CD4-positive, alpha-beta T cell treated with Interferon gamma for 1 hour (primary cell): ENCODE results near the gene HS2ST1.
"Not testable (repeated sequence)": the region's sequence is repeated elsewhere in the genome, so short reads cannot be mapped to it uniquely, and the experiment has no call there.

ENCODE experiments used
- DNase-seq: peaks from one replicate; pipeline ENCODE4 v3.0.0-alpha.2; 2020

HS2ST1 gene

DNA sequence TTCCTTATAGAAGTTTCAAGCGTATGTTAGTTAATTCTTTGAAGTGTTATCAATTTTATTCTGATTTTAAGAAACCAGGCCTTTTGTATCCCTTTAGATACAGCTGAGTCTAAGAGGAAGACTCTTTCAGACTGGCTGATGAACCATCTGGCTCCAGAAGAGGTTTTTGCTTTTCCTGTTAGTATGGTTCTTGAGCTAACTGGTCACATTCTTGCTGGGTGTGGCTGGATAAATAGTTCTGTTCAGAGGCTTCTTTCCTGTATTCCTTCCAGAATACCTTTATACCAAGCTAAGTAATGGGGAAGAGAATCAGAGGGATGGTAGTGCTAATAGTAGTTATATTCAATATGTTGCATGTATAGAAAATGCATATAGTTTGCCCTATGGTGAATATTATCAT is 12.4 kb downstream of the HS2ST1 start:
- DNase-seq, result no peak

DNA sequence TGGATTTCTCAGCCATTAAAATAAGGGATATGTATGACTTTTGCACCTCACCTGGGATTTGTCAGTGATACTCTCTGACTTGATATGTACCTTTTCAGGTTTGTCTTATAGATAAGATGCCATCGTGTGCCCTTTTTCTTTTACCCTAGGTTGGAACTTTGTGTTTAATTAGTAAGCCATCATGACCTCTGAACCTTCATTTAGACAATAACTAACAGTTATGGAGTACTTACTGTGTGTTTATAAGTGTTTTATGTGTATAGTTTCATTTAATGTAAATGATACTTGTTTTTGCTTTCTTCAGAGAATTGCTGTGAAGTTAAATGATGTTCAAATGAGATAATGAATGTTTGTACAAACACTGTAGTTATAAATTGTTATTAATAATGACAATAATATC is 14.4 kb downstream of the HS2ST1 start:
- no peak for DNase-seq

GRCh38 chr1:86933051-86933450 is 18.6 kb downstream of the HS2ST1 start:
- no peak for DNase-seq

GRCh38 chr1:86933562-86934377 is 19.3 kb downstream of the HS2ST1 start:
- no peak for DNase-seq

- no peak for DNase-seq
Observed at GRCh38 chr1:86938450-86938849, 24.0 kb downstream of the HS2ST1 start.

GRCh38 chr1:86938855-86939254 is 24.4 kb downstream of the HS2ST1 start:
- no peak for DNase-seq

DNA sequence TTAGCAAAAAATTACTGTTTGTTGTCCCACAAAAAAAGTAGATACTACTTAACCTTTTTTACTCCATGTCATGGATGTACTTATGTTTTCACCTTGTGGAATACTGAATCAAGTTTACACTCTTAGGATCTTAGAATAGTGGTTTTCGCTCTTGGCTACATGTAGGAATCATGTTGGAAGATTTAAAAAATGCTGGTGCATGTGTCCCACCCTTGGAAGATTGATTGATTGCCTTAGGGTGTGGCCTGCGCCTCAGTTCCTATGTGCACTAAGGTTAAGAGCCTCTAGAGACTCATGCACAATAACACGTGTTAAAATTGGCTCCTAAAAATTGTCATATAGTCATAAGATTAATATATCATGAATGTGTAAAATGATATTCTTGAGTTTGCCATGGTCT is 25.0 kb downstream of the HS2ST1 start:
- no peak for DNase-seq

GRCh38 chr1:86940599-86940998 is 26.2 kb downstream of the HS2ST1 start:
- DNase-seq, result no peak

- no peak for DNase-seq
Observed at GRCh38 chr1:86942042-86942441, 27.6 kb downstream of the HS2ST1 start.

DNA sequence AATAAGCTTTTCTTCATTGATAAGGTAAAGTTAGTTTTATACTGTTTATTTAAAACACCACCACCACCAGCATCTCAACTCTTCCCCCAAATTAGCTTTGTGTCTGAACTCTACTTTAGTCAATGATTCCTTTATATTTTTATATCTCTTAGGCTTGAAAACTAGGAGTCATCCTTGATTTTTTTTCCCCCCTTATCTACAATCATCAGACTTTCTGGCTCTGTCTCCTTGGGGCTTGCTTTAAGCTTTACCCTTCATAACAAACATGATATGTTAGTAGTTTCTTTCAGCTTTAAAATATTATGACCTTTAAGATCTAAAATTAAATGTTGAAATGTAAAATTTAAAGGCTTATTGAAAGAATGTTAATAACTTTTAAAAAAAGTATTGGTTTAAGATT is 28.3 kb downstream of the HS2ST1 start:
- DNase-seq, result no peak

GRCh38 chr1:86948212-86948611 is 33.8 kb downstream of the HS2ST1 start:
- DNase-seq, result no peak

DNA sequence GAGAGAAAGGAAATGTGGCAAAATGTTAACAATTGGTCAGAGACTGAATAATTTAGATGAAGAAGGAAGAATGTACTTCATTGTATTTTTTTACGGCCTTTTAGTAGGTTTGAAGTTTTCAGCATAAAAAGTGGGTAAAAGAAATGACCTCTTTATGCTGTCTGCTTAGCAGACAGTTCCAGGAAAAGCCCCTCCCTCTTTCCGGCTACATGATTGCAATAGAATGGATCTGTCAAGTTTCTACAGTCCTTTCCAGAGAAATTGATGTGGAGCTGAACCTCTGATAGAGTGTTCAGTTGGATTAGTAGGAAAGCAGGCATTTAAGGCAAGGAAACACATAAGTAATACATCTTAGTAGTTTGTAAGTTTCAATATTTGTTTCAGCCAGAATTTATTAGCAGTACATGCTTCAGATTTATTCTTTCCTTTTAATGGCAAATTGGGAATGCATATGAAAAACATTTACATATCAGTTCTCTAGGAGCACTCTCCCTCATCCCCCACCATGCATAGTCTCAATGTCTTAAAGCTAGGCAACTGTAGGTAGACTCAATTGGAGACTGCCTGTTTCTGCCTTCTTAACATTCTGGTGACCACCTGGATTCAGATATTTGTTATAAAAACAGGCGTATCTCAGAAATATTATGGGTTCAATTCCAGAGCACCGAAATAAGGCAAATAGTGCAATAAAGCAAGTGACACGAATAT is 36.4 kb downstream of the HS2ST1 start:
- no peak for DNase-seq

GRCh38 chr1:86951430-86951829 is 37.0 kb downstream of the HS2ST1 start:
- DNase-seq, result no peak

- DNase-seq, result no peak
Observed at GRCh38 chr1:86953167-86953566, 38.7 kb downstream of the HS2ST1 start.

DNA sequence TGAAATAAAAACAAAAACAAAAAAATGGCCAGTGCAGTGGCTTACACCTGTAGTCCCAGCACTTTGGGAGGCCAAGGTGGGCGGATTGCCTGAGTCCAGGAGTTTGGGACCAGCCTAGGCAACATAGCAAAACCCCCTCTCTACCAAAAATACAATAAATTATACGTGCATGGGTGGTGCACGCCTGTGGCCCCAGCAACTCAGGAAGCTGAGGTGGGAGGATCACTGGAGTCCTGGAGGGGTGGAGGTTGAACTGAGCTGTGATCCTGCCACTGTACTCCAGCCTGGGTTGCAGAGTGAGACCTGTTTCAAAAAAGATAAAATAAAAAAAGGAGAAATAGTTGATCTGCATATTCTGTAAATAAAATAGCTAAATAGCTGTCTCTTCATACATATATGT is 41.2 kb downstream of the HS2ST1 start:
- no peak for DNase-seq

DNA sequence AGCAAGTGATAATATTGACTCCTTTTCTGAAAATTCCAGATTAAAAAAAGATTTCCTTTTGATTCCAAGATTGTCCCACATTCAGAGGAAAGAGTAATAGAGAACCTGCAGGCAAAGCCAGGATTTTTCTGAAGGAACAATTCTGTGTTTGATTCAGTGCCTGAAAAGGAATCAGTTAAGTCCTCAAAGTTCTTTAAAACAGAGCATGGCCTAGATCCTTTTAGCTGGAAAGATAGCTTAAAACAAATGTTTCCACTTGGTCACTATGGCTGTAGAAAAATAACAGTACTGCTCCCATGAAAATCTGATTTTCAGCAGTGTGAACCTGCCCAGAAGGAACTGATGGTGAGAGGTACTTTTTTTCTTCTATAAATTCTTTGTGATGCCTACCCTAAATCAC is 41.8 kb downstream of the HS2ST1 start:
- no peak for DNase-seq

DNA sequence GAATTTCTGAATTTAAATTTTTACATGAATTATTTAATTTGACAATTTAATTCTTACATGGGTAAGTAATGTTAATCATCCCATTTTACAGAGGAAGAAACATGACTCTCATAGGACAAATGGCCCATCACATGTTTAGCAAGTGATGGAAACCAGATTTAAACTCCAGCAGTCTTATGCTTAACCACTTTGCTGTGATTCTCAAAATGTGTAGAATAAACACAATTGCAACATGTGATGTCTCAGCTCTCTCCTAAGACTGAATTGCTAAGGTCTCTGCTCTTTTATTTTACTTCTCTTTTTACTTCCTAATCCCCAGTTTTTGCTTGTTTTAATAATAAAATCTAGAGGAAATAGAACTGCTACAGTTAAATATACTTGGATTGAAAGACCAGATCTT is 42.8 kb downstream of the HS2ST1 start:
- DNase-seq, result no peak

DNA sequence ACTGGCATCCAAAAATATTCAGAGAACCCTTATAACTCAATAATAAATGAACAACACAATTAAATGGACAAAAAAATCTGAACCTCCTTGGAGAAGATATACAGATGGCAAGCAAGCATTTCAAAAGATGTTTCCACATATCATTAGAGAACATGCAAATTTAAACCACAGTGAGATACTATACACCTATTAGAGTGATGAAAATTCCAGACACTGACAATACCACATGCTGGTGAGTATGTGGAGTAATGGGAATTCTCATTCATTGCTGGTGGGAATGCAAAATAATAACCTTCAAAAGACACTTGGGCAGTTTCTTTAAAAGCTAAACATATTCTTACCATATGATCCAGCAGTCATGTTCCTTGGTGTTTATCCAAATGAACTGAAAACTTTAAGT is 46.1 kb downstream of the HS2ST1 start:
- no peak for DNase-seq

GRCh38 chr1:86963841-86964240 is 49.4 kb downstream of the HS2ST1 start:
- not testable (repeated sequence) for DNase-seq

DNA sequence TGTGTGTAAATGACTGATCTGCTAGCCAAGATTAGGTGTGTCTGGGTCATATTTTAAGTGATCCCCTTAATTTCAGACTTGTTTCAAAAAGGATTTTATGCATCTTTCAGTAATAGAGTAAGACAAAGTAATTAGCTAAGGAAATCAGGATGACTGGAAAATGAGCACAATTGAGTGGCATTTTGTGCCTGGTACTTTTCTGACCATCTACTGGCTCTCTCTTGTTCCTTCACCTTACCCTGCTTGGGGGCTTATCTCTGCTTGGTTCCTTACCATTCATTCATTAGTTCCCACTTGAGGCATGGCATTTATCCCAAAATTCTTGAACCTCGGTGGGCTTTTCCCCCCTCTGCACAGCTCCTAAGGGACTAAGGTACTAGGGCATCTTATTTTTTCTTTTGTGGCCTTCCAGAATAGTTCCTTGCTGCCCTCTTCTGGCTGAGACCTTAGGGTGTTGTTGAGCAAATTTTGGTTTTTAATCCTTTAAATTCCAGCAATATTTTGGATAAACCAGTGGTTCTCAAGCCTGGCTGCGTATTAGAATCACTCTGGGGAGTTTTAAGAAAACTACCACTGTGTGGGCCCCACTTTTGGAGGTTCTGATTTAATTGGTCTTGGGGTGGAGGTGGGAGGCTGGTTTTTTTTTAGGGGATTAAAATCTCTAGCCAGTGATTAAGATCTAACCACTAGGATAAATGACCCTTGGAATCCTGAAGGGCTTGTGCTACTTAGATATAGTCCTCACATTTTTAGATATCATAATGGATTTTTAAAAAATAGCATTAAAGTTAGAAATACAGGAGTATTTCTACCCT is 50.8 kb downstream of the HS2ST1 start:
- DNase-seq, result no peak

DNA sequence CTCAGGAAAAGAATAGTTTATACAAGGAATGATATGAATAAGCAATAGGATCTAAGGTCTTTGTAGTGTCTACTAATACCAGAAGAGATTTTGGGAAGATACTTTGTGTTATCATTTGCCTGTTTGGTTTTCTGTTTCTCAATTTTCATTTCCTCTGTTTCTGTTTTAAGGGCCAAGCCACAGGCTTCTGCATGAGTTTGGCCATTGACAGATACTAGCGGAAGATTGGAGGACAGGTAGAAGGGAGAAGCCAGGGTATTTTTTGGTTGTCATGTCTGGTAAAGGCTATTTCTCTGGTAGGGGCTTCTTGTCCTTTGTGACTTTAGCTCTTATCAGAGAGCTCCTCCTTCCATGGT is 51.4 kb downstream of the HS2ST1 start:
- DNase-seq, result no peak

DNA sequence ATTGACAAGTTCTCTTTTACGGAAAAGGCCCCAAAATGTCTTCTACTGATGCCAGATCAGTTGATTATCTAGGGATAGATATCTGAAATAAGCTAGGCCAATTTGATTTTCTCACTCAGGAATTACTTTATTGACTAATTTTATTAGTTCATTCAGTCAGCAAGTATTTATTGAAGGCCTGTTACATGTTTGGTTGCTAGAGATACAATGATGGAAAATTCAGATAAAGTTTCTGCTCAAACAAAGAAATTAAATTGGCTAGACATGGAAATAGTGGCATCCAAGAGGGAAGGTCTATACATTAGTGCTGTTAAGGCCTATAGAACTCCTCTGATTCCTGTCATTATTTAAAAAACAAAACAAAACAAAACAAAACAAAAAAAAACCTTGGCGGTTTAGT is 56.5 kb downstream of the HS2ST1 start:
- no peak for DNase-seq

- no peak for DNase-seq
Observed at GRCh38 chr1:86971778-86972177, 57.3 kb downstream of the HS2ST1 start.

- DNase-seq, result no peak
Observed at GRCh38 chr1:86972262-86972661, 57.8 kb downstream of the HS2ST1 start.
